GM23248 (cell line): ENCODE data around the gene ZNF318.

Experiments
- EZH2 ChIP-seq: fragments of 200-600 bp; sonication (generic); IDR thresholded peaks from 2 replicates; pipeline ENCODE4 v1.6.1; 2018; ENCODE audit warnings: antibody characterized with exemption, mild to moderate bottlenecking; ENCODE audit not compliant: insufficient read depth, poor library complexity, severe bottlenecking
- EZH2phosphoT487 ChIP-seq: fragments of 200-600 bp; sonication (generic); IDR thresholded peaks from 2 replicates; pipeline ENCODE4 v1.6.1; 2018; ENCODE audit warnings: antibody characterized with exemption, moderate library complexity, mild to moderate bottlenecking, low read depth; ENCODE audit not compliant: insufficient read depth

- no peak for TF ChIP-seq EZH2
- TF ChIP-seq EZH2phosphoT487 = no peak
These were observed 77.7 kb downstream of the ZNF318 start for GRCh38 chr6:43291708-43292107.
